K562 (cell line): ENCODE data around the gene SLC4A2. TPM values are rescaled to one million over a fixed set of nuclear protein-coding genes. Genes with fewer than 3 reads are reported as not detected.

Experiments
- CBX5 ChIP-seq: IDR thresholded peaks from 2 replicates; pipeline ENCODE4 v1.6.1; 2014; ENCODE audit warnings: low read depth, borderline replicate concordance
- CREB5 ChIP-seq: fragments of 250-450 bp; sonication (Bioruptor Pico); IDR thresholded peaks from 2 replicates; pipeline ENCODE4 v1.5.0; 2020; ENCODE audit warnings: mild to moderate bottlenecking
- DACH1 ChIP-seq: fragments of 450-650 bp; IDR thresholded peaks from 2 replicates; pipeline ENCODE4 v1.6.1; 2018; ENCODE audit not compliant: partially characterized antibody
- EP300 ChIP-seq: IDR thresholded peaks from 2 replicates; pipeline ENCODE4 v1.6.1; 2012; ENCODE audit warnings: low read length, improper control_type of control experiment
- FOS ChIP-seq: IDR thresholded peaks from 3 replicates; pipeline ENCODE4 v1.6.1; 2011; ENCODE audit not compliant: insufficient read length; ENCODE audit errors: extremely low read depth
- GATAD2A ChIP-seq: fragments of 450-650 bp; IDR thresholded peaks from 2 replicates; pipeline ENCODE4 v1.6.1; 2017
- HINFP ChIP-seq: fragments of 450-650 bp; conservative IDR thresholded peaks from 2 replicates; pipeline ENCODE4 v1.6.1; 2016; ENCODE audit warnings: missing genetic modification characterization, low read depth, mild to moderate bottlenecking, control low read depth, missing compliant biosample characterization
- KHSRP ChIP-seq: fragments of 450-650 bp; IDR thresholded peaks from 2 replicates; pipeline ENCODE4 v1.6.1; 2017
- MYBL2 ChIP-seq, 2 experiments: fragments of 450-650 bp in 1 of 2; sonication (generic) in 1 of 2; formaldehyde crosslinking in 1 of 2; IDR thresholded peaks; 2 replicates each; pipeline versions ENCODE4 v1.6.1 to v1.8.1; 2017 to 2022; ENCODE audit warnings: borderline replicate concordance in 1 of 2, inconsistent platforms in 1 of 2, low read depth in 1 of 2, mild to moderate bottlenecking in 1 of 2, missing genetic modification reagents in 1 of 2, moderate library complexity in 1 of 2
- RBM34 ChIP-seq: fragments of 200-400 bp; formaldehyde crosslinking; IDR thresholded peaks from 2 replicates; pipeline ENCODE4 v1.6.1; 2018; ENCODE audit warnings: low read length, borderline replicate concordance; ENCODE audit not compliant: insufficient read depth
- TFE3 ChIP-seq: fragments of 450-650 bp; formaldehyde crosslinking; IDR thresholded peaks from 2 replicates; pipeline ENCODE4 v1.4.0; 2020; ENCODE audit warnings: mild to moderate bottlenecking, mixed read lengths
- THAP12 ChIP-seq: fragments of 250-450 bp; sonication (Bioruptor Pico); IDR thresholded peaks from 2 replicates; pipeline ENCODE4 v1.9.0; 2021; ENCODE audit warnings: mild to moderate bottlenecking, inconsistent platforms
- THRAP3 ChIP-seq: fragments of 450-650 bp; IDR thresholded peaks from 2 replicates; pipeline ENCODE4 v1.6.1; 2016; ENCODE audit warnings: mild to moderate bottlenecking, inconsistent platforms, borderline replicate concordance
- USF2 ChIP-seq: sonication (generic); formaldehyde crosslinking; IDR thresholded peaks from 2 replicates; pipeline ENCODE4 v1.5.0; 2020; ENCODE audit warnings: missing genetic modification reagents
- ZBTB17 ChIP-seq: fragments of 450-650 bp; formaldehyde crosslinking; IDR thresholded peaks from 2 replicates; pipeline ENCODE4 v1.4.0; 2020; ENCODE audit warnings: mild to moderate bottlenecking
- ZFP1 ChIP-seq: fragments of 450-650 bp; formaldehyde crosslinking; IDR thresholded peaks from 2 replicates; pipeline ENCODE4 v1.4.0; 2020; ENCODE audit warnings: mild to moderate bottlenecking, mixed read lengths
- ZNF696 ChIP-seq: fragments of 250-450 bp; sonication (Bioruptor Pico); conservative IDR thresholded peaks from 2 replicates; pipeline ENCODE4 v1.4.0; 2020; ENCODE audit warnings: mild to moderate bottlenecking, moderate library complexity
- polyA plus RNA-seq, 8 experiments: library from polyadenylated mRNA; depleted of rRNA in 4 of 8; stranded (reverse) in 5 of 8; unstranded in 3 of 8; fragments of >200 nt; fragmentation: Nextera tagmentation in 2 of 8; fragmentation: Illumina TruSeq in 1 of 8; extraction: Ambion mirVana in 2 of 8; extraction: Trizol in 1 of 8; gene quantifications; 2 replicates each; pipeline versions ENCODE4 v1.2.1 to v1.2.3, GENCODE V29; 2011 to 2014; ENCODE audit warnings: inconsistent platforms in 1 of 8, missing spikeins in 1 of 8
- total RNA-seq, 7 experiments: library from RNA; depleted of rRNA in 6 of 7; stranded (reverse); fragments of >200 nt in 6 of 7; fragmentation: Illumina TruSeq in 2 of 7; extraction: Trizol in 2 of 7; gene quantifications; 2 replicates each; pipeline versions ENCODE4 v1.2.1 to v1.2.3, GENCODE V29; 2011 to 2021; ENCODE audit warnings: low replicate concordance in 1 of 7

SLC4A2 gene
- total and polyA plus RNA-seq, 9 of the 15 experiments (the other 6 are each of a cell fraction or from before 2014, with no cell fraction given) = 11.4 to 375 (median 130) TPM

GRCh38 chr7:151038951-151039849, 20.2 kb upstream of the SLC4A2 start (continued):
- no peak for TF ChIP-seq CREB5
- TF ChIP-seq THRAP3 = no peak
- TF ChIP-seq TFE3 (CRISPR knock-in tag) = 0 out of 2 replicates have a peak, but pooled peaks have one; percentile 3
- no peak for TF ChIP-seq KHSRP
- peak; percentile 64 for TF ChIP-seq ZFP1
- TF ChIP-seq THAP12 = peak; percentile 63
- TF ChIP-seq CBX5 = no peak
- peak; percentile 47 for TF ChIP-seq DACH1
- no peak; the same call in 1 of the 2 replicates for TF ChIP-seq MYBL2 (IDR thresholded peaks at IDR 0.05; ENCODE audit: low read depth)
- no peak for TF ChIP-seq MYBL2 (CRISPR knock-in tag; IDR thresholded peaks at IDR 0.05; ENCODE audit: borderline replicate concordance)
- no peak for TF ChIP-seq USF2 (CRISPR knock-in tag)
- peak; percentile 87 for TF ChIP-seq FOS
- no peak for TF ChIP-seq ZNF696 (CRISPR knock-in tag)
- TF ChIP-seq EP300 = peak; percentile 93
- TF ChIP-seq RBM34 = no peak
- TF ChIP-seq HINFP = no peak
- no peak; the same call in 1 of the 2 replicates for TF ChIP-seq GATAD2A
- peak; percentile 76; the same call in 1 of the 2 replicates for TF ChIP-seq ZBTB17 (CRISPR knock-in tag)
